WTC11 (cell line): Measurements from ENCODE around the gene KMT2A. TPM values are rescaled to one million over a fixed set of nuclear protein-coding genes. Genes with fewer than 3 reads are reported as not detected.

Experiments
- ATAC-seq: fragments of 200-7000 bp; cut with Tn5 transposase; 2 replicates; pipeline ENCODE4 v1.10.0; 2021; ENCODE audit warnings: mild to moderate bottlenecking, moderate library complexity
- CTCF ChIA-PET: fragments of 300-600 bp; sonication (Branson Sonifier 250); formaldehyde crosslinking; loops from one replicate; lab custom pipeline; 2021; ENCODE audit warnings: antibody characterized with exemption; lab: Charles Lee
- POLR2A ChIA-PET: fragments of 350-600 bp; sonication (Branson Sonifier 250); formaldehyde crosslinking; loops from one replicate; lab custom pipeline; 2021; ENCODE audit warnings: antibody characterized with exemption; lab: Charles Lee
- DNase-seq: peaks from one replicate; pipeline ENCODE4 v3.0.0; 2021; ENCODE audit warnings: low spot score
- H3K27ac Mint-ChIP-seq: 2 replicates; pipeline ENCODE4 v1.8.0; 2021; ENCODE audit warnings: mixed read lengths
- H3K27me3 Mint-ChIP-seq: 2 replicates; pipeline ENCODE4 v1.8.0; 2021; ENCODE audit warnings: low read depth, mild to moderate bottlenecking, moderate library complexity, mixed read lengths
- H3K36me3 Mint-ChIP-seq: 2 replicates; pipeline ENCODE4 v1.8.0; 2021; ENCODE audit warnings: mixed read lengths
- H3K4me1 Mint-ChIP-seq: 2 replicates; pipeline ENCODE4 v1.8.0; 2022; ENCODE audit warnings: mixed read lengths
- H3K4me3 Mint-ChIP-seq: 2 replicates; pipeline ENCODE4 v1.8.0; 2021; ENCODE audit warnings: mild to moderate bottlenecking, moderate library complexity, mixed read lengths
- H3K9me3 Mint-ChIP-seq: 2 replicates; pipeline ENCODE4 v1.8.0; 2021; ENCODE audit warnings: mixed read lengths
- ATF1 ChIP-seq: sonication (generic); formaldehyde crosslinking; IDR thresholded peaks from 2 replicates; pipeline ENCODE4 v1.8.1; 2023; ENCODE audit warnings: mild to moderate bottlenecking, moderate library complexity, missing genetic modification reagents
- CREB1 ChIP-seq: sonication (generic); formaldehyde crosslinking; IDR thresholded peaks from 2 replicates; pipeline ENCODE4 v1.8.0; 2023; ENCODE audit warnings: mild to moderate bottlenecking, missing genetic modification reagents
- ELF4 ChIP-seq: sonication (generic); formaldehyde crosslinking; IDR thresholded peaks from 2 replicates; pipeline ENCODE4 v1.8.1; 2022; ENCODE audit warnings: low read depth, mild to moderate bottlenecking, moderate library complexity, missing genetic modification reagents
- FOXJ3 ChIP-seq: sonication (generic); formaldehyde crosslinking; IDR thresholded peaks from 2 replicates; pipeline ENCODE4 v1.9.0; 2021; ENCODE audit warnings: missing genetic modification reagents, mild to moderate bottlenecking, borderline replicate concordance
- JUN ChIP-seq: sonication (generic); formaldehyde crosslinking; IDR thresholded peaks from 2 replicates; pipeline ENCODE4 v1.8.0; 2023; ENCODE audit warnings: mild to moderate bottlenecking, missing genetic modification reagents
- KAT7 ChIP-seq: sonication (generic); formaldehyde crosslinking; IDR thresholded peaks from 2 replicates; pipeline ENCODE4 v1.8.1; 2023; ENCODE audit warnings: missing genetic modification reagents, mild to moderate bottlenecking, borderline replicate concordance
- MXD4 ChIP-seq: fragments of 250-450 bp; sonication (Bioruptor Pico); IDR thresholded peaks from 2 replicates; pipeline ENCODE4 v1.8.0; 2021; ENCODE audit warnings: mild to moderate bottlenecking, moderate library complexity, borderline replicate concordance
- NR1H2 ChIP-seq: sonication (generic); formaldehyde crosslinking; IDR thresholded peaks from 2 replicates; pipeline ENCODE4 v1.9.0; 2021; ENCODE audit warnings: mild to moderate bottlenecking, moderate library complexity, missing genetic modification reagents
- NR2C2 ChIP-seq: sonication (generic); formaldehyde crosslinking; IDR thresholded peaks from 2 replicates; pipeline ENCODE4 v1.8.0; 2022; ENCODE audit warnings: mild to moderate bottlenecking, missing genetic modification reagents
- PRRX2 ChIP-seq: fragments of 250-450 bp; sonication (Bioruptor Pico); IDR thresholded peaks from 2 replicates; pipeline ENCODE4 v1.8.0; 2021; ENCODE audit warnings: mild to moderate bottlenecking
- RORB ChIP-seq: fragments of 250-450 bp; sonication (Bioruptor Pico); IDR thresholded peaks from 2 replicates; pipeline ENCODE4 v1.9.0; 2021; ENCODE audit warnings: mild to moderate bottlenecking
- SMAD4 ChIP-seq: sonication (generic); formaldehyde crosslinking; IDR thresholded peaks from 2 replicates; pipeline ENCODE4 v1.8.0; 2022; ENCODE audit warnings: mild to moderate bottlenecking, missing genetic modification reagents
- TCF7 ChIP-seq: sonication (generic); formaldehyde crosslinking; IDR thresholded peaks from 2 replicates; pipeline ENCODE4 v1.8.0; 2022; ENCODE audit warnings: mild to moderate bottlenecking, low read depth, missing genetic modification reagents, moderate library complexity
- TP53 ChIP-seq: sonication (generic); formaldehyde crosslinking; IDR thresholded peaks from 2 replicates; pipeline ENCODE4 v1.8.1; 2023; ENCODE audit warnings: mild to moderate bottlenecking, missing genetic modification reagents
- ZNF121 ChIP-seq: sonication (generic); formaldehyde crosslinking; IDR thresholded peaks from 2 replicates; pipeline ENCODE4 v1.8.0; 2023; ENCODE audit warnings: missing genetic modification reagents
- ZNF671 ChIP-seq: fragments of 250-450 bp; sonication (Bioruptor Pico); IDR thresholded peaks from 2 replicates; pipeline ENCODE4 v1.8.0; 2021; ENCODE audit warnings: mild to moderate bottlenecking
- total RNA-seq: library from RNA; stranded (reverse); gene quantifications from 3 replicates; pipeline ENCODE4 v1.2.3, GENCODE V29; 2021
- TF ChIP-seq, protein P1 (sequence below): fragments of 250-450 bp; sonication (Bioruptor Pico); IDR thresholded peaks from 2 replicates; pipeline ENCODE4 v1.9.0; 2021; ENCODE audit warnings: mild to moderate bottlenecking
- TF ChIP-seq, protein P2 (sequence below): sonication (generic); formaldehyde crosslinking; IDR thresholded peaks from 2 replicates; pipeline ENCODE4 v1.8.1; 2022; ENCODE audit warnings: mild to moderate bottlenecking, missing genetic modification reagents, moderate library complexity, borderline replicate concordance
- TF ChIP-seq, protein P3 (sequence below): sonication (generic); formaldehyde crosslinking; IDR thresholded peaks from 2 replicates; pipeline ENCODE4 v1.8.1; 2023; ENCODE audit warnings: mild to moderate bottlenecking, missing genetic modification reagents, moderate library complexity
- TF ChIP-seq, protein P4 (sequence below): sonication (generic); formaldehyde crosslinking; conservative IDR thresholded peaks from 2 replicates; pipeline ENCODE4 v1.8.1; 2023; ENCODE audit warnings: mild to moderate bottlenecking, low read depth, missing genetic modification reagents, moderate library complexity
- TF ChIP-seq, protein P5 (sequence below): fragments of 250-450 bp; sonication (Bioruptor Pico); IDR thresholded peaks from 2 replicates; pipeline ENCODE4 v1.9.0; 2021; ENCODE audit warnings: moderate library complexity, mild to moderate bottlenecking, inconsistent platforms, borderline replicate concordance
- TF ChIP-seq, protein P6 (sequence below): fragments of 200-600 bp; IDR thresholded peaks from 2 replicates; pipeline ENCODE4 v1.8.0; 2022; ENCODE audit warnings: antibody characterized with exemption
- TF ChIP-seq, protein P7 (sequence below): sonication (generic); formaldehyde crosslinking; IDR thresholded peaks from 2 replicates; pipeline ENCODE4 v1.8.0; 2022; ENCODE audit warnings: mild to moderate bottlenecking, missing genetic modification reagents

KMT2A gene
- total RNA-seq, 1 experiment from 2014 or later: 59.1 TPM

DNA sequence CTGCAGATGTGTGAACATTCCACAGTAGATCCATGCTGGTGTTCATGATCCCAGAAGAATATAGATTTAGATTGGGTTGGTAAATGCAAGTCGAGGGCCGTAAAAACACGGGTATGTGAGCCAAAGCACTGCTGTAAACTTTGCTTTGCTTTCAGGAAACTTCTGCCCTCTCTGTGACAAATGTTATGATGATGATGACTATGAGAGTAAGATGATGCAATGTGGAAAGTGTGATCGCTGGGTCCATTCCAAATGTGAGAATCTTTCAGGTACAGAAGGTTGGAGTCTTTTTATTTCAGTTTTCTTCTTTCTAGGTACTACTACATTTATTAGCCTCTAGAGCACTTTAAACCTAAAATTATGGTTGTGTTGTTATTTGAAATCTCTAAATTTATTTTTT lies 54.7 kb downstream of the KMT2A start:
- H3K9me3 Mint-ChIP-seq: no peaks in the 10 kb centered on the region
- no peaks in the 10 kb centered on the region for H3K4me1 Mint-ChIP-seq
- DNase-seq (no peak), ATAC-seq (no peak)
- POLR2A ChIA-PET: no interaction called here
- H3K27me3 Mint-ChIP-seq: no peaks in the 10 kb centered on the region
- H3K36me3 Mint-ChIP-seq: peaks cover 67% of the 10 kb centered on the region
- TF ChIP-seq, protein P1, sequence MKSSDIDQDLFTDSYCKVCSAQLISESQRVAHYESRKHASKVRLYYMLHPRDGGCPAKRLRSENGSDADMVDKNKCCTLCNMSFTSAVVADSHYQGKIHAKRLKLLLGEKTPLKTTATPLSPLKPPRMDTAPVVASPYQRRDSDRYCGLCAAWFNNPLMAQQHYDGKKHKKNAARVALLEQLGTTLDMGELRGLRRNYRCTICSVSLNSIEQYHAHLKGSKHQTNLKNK (CRISPR knock-in tag): no peak
- TF ChIP-seq PRRX2 (CRISPR knock-in tag): no peak
- no peak for TF ChIP-seq ZNF671 (CRISPR knock-in tag)
- TF ChIP-seq, protein P2, sequence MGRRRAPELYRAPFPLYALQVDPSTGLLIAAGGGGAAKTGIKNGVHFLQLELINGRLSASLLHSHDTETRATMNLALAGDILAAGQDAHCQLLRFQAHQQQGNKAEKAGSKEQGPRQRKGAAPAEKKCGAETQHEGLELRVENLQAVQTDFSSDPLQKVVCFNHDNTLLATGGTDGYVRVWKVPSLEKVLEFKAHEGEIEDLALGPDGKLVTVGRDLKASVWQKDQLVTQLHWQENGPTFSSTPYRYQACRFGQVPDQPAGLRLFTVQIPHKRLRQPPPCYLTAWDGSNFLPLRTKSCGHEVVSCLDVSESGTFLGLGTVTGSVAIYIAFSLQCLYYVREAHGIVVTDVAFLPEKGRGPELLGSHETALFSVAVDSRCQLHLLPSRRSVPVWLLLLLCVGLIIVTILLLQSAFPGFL (CRISPR knock-in tag): no peak
- no peak for TF ChIP-seq ELF4 (CRISPR knock-in tag)
- TF ChIP-seq, protein P3, sequence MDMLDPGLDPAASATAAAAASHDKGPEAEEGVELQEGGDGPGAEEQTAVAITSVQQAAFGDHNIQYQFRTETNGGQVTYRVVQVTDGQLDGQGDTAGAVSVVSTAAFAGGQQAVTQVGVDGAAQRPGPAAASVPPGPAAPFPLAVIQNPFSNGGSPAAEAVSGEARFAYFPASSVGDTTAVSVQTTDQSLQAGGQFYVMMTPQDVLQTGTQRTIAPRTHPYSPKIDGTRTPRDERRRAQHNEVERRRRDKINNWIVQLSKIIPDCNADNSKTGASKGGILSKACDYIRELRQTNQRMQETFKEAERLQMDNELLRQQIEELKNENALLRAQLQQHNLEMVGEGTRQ (CRISPR knock-in tag): no peak
- TF ChIP-seq, all 79 proteins: peak for 0
- CTCF ChIA-PET: interaction anchor here (0.6 kb wide), 1 partner anchor 55 kb away, joined by 5 read pairs; the partner anchor contains the start of gene KMT2A
- H3K27ac Mint-ChIP-seq: no peak overlapping the region
- no peak overlapping the region for H3K4me3 Mint-ChIP-seq

DNA sequence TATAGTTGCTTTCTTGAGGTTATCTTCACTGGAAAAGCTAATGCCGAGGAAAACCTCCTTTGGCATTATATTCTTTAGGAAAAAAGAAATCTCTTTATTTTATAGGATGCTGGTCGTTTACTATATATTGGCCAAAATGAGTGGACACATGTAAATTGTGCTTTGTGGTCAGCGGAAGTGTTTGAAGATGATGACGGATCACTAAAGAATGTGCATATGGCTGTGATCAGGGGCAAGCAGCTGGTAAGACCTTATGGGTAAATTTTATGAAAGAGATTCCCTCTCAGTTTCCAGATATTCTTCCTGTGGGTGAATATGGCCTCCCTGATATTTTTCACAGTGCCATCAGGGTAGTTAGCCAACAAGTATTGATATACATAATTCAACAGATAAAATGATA lies 61.5 kb downstream of the KMT2A start:
- H3K4me3 Mint-ChIP-seq: no peak overlapping the region
- H3K9me3 Mint-ChIP-seq: no peaks in the 10 kb centered on the region
- no peaks in the 10 kb centered on the region for H3K27me3 Mint-ChIP-seq
- DNase-seq (no peak), ATAC-seq (no peak)
- peaks cover 79% of the 10 kb centered on the region for H3K36me3 Mint-ChIP-seq
- TF ChIP-seq TP53 (CRISPR knock-in tag): no peak
- no peak for TF ChIP-seq RORB
- TF ChIP-seq FOXJ3 (CRISPR knock-in tag): no peak
- H3K27ac Mint-ChIP-seq: no peak overlapping the region
- ChIA-PET POLR2A (no interaction called here), CTCF (no interaction called here)
- H3K4me1 Mint-ChIP-seq: no peaks in the 10 kb centered on the region

DNA sequence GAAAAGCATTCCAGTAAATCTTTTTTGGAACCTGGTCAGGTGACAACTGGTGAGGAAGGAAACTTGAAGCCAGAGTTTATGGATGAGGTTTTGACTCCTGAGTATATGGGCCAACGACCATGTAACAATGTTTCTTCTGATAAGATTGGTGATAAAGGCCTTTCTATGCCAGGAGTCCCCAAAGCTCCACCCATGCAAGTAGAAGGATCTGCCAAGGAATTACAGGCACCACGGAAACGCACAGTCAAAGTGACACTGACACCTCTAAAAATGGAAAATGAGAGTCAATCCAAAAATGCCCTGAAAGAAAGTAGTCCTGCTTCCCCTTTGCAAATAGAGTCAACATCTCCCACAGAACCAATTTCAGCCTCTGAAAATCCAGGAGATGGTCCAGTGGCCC lies 66.9 kb downstream of the KMT2A start:
- POLR2A ChIA-PET: no interaction called here
- ATAC-seq (no peak), DNase-seq (no peak)
- H3K36me3 Mint-ChIP-seq: peaks cover 88% of the 10 kb centered on the region
- H3K4me1 Mint-ChIP-seq: no peaks in the 10 kb centered on the region
- CTCF ChIA-PET: no interaction called here
- H3K27me3 Mint-ChIP-seq: no peaks in the 10 kb centered on the region
- H3K4me3 Mint-ChIP-seq: no peak overlapping the region
- no peak overlapping the region for H3K27ac Mint-ChIP-seq
- H3K9me3 Mint-ChIP-seq: no peaks in the 10 kb centered on the region
- TF ChIP-seq ZNF121 (CRISPR knock-in tag) (no peak), SMAD4 (CRISPR knock-in tag) (no peak), RORB (no peak), KAT7 (no peak), MXD4 (CRISPR knock-in tag) (no peak), ATF1 (CRISPR knock-in tag) (no peak), TCF7 (CRISPR knock-in tag) (no peak), NR2C2 (CRISPR knock-in tag) (no peak), FOXJ3 (CRISPR knock-in tag) (no peak), CREB1 (CRISPR knock-in tag) (no peak), JUN (no peak), NR1H2 (CRISPR knock-in tag) (no peak)
- TF ChIP-seq, protein P4, sequence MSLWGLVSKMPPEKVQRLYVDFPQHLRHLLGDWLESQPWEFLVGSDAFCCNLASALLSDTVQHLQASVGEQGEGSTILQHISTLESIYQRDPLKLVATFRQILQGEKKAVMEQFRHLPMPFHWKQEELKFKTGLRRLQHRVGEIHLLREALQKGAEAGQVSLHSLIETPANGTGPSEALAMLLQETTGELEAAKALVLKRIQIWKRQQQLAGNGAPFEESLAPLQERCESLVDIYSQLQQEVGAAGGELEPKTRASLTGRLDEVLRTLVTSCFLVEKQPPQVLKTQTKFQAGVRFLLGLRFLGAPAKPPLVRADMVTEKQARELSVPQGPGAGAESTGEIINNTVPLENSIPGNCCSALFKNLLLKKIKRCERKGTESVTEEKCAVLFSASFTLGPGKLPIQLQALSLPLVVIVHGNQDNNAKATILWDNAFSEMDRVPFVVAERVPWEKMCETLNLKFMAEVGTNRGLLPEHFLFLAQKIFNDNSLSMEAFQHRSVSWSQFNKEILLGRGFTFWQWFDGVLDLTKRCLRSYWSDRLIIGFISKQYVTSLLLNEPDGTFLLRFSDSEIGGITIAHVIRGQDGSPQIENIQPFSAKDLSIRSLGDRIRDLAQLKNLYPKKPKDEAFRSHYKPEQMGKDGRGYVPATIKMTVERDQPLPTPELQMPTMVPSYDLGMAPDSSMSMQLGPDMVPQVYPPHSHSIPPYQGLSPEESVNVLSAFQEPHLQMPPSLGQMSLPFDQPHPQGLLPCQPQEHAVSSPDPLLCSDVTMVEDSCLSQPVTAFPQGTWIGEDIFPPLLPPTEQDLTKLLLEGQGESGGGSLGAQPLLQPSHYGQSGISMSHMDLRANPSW (CRISPR knock-in tag): no peak
- TF ChIP-seq, protein P5, sequence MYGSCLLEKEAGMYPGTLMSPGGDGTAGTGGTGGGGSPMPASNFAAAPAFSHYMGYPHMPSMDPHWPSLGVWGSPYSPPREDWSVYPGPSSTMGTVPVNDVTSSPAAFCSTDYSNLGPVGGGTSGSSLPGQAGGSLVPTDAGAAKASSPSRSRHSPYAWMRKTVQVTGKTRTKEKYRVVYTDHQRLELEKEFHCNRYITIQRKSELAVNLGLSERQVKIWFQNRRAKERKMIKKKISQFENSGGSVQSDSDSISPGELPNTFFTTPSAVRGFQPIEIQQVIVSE (CRISPR knock-in tag): no peak
- TF ChIP-seq, protein P3 (CRISPR knock-in tag): no peak
- TF ChIP-seq, protein P6, sequence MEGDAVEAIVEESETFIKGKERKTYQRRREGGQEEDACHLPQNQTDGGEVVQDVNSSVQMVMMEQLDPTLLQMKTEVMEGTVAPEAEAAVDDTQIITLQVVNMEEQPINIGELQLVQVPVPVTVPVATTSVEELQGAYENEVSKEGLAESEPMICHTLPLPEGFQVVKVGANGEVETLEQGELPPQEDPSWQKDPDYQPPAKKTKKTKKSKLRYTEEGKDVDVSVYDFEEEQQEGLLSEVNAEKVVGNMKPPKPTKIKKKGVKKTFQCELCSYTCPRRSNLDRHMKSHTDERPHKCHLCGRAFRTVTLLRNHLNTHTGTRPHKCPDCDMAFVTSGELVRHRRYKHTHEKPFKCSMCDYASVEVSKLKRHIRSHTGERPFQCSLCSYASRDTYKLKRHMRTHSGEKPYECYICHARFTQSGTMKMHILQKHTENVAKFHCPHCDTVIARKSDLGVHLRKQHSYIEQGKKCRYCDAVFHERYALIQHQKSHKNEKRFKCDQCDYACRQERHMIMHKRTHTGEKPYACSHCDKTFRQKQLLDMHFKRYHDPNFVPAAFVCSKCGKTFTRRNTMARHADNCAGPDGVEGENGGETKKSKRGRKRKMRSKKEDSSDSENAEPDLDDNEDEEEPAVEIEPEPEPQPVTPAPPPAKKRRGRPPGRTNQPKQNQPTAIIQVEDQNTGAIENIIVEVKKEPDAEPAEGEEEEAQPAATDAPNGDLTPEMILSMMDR: no peak
- TF ChIP-seq, protein P7, sequence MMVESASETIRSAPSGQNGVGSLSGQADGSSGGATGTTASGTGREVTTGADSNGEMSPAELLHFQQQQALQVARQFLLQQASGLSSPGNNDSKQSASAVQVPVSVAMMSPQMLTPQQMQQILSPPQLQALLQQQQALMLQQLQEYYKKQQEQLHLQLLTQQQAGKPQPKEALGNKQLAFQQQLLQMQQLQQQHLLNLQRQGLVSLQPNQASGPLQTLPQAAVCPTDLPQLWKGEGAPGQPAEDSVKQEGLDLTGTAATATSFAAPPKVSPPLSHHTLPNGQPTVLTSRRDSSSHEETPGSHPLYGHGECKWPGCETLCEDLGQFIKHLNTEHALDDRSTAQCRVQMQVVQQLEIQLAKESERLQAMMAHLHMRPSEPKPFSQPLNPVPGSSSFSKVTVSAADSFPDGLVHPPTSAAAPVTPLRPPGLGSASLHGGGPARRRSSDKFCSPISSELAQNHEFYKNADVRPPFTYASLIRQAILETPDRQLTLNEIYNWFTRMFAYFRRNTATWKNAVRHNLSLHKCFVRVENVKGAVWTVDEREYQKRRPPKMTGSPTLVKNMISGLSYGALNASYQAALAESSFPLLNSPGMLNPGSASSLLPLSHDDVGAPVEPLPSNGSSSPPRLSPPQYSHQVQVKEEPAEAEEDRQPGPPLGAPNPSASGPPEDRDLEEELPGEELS (CRISPR knock-in tag): no peak
